Parathyroid adenoma (tissue), 2 donors: ENCODE data around the gene CYBRD1.

Source experiments
- H2AFZ ChIP-seq: fragments of 300-600 bp; sonication (generic); one replicate; pipeline ENCODE4 v1.7.0; 2017; ENCODE audit warnings: antibody characterized with exemption, mild to moderate bottlenecking
- H3K27ac ChIP-seq: fragments of 300-600 bp; sonication (generic); one replicate; pipeline ENCODE4 v1.7.0; 2017
- H3K27me3 ChIP-seq: fragments of 300-600 bp; sonication (generic); one replicate; pipeline ENCODE4 v1.7.0; 2017; ENCODE audit warnings: low read length; ENCODE audit not compliant: control insufficient read depth, insufficient read depth
- H3K36me3 ChIP-seq: fragments of 300-600 bp; sonication (generic); one replicate; pipeline ENCODE4 v1.7.0; 2017; ENCODE audit warnings: low read length; ENCODE audit not compliant: control insufficient read depth, insufficient read depth
- H3K4me1 ChIP-seq: fragments of 300-600 bp; sonication (generic); one replicate; pipeline ENCODE4 v1.7.0; 2017; ENCODE audit warnings: control low read depth
- H3K4me2 ChIP-seq: fragments of 300-600 bp; sonication (generic); one replicate; pipeline ENCODE4 v1.7.0; 2017; ENCODE audit warnings: low read length
- H3K4me3 ChIP-seq: fragments of 300-600 bp; sonication (generic); one replicate; pipeline ENCODE4 v1.7.0; 2017; ENCODE audit warnings: low read depth, low read length
- H3K79me2 ChIP-seq: fragments of 300-600 bp; sonication (generic); one replicate; pipeline ENCODE4 v1.7.0; 2017; ENCODE audit warnings: control low read depth
- H3K9ac ChIP-seq: fragments of 300-600 bp; sonication (generic); one replicate; pipeline ENCODE4 v1.7.0; 2017; ENCODE audit warnings: mild to moderate bottlenecking
- H3K9me3 ChIP-seq: fragments of 300-600 bp; sonication (generic); one replicate; pipeline ENCODE4 v1.7.0; 2017; ENCODE audit warnings: low read length; ENCODE audit not compliant: control insufficient read depth
- TF ChIP-seq, protein P1 (sequence below): fragments of 300-600 bp; sonication (generic); IDR thresholded peaks from one replicate; pipeline ENCODE4 v1.7.0; 2017; ENCODE audit warnings: antibody characterized with exemption, mild to moderate bottlenecking
- donor health status: primary hyperparathyroidism.

The CYBRD1 gene

GRCh38 chr2:171547256-171547655 is 25.0 kb downstream of the CYBRD1 start:
- Histone ChIP-seq H2AFZ (no peak overlapping the region), H3K27me3 (no peaks in the 10 kb centered on the region), H3K9me3 (no peaks in the 10 kb centered on the region), H3K9ac (no peak overlapping the region), H3K27ac (no peak overlapping the region), H3K4me1 (no peaks in the 10 kb centered on the region), H3K4me2 (no peak overlapping the region), H3K79me2 (no peaks in the 10 kb centered on the region), H3K36me3 (no peaks in the 10 kb centered on the region), H3K4me3 (no peak overlapping the region)
- TF ChIP-seq, protein P1, sequence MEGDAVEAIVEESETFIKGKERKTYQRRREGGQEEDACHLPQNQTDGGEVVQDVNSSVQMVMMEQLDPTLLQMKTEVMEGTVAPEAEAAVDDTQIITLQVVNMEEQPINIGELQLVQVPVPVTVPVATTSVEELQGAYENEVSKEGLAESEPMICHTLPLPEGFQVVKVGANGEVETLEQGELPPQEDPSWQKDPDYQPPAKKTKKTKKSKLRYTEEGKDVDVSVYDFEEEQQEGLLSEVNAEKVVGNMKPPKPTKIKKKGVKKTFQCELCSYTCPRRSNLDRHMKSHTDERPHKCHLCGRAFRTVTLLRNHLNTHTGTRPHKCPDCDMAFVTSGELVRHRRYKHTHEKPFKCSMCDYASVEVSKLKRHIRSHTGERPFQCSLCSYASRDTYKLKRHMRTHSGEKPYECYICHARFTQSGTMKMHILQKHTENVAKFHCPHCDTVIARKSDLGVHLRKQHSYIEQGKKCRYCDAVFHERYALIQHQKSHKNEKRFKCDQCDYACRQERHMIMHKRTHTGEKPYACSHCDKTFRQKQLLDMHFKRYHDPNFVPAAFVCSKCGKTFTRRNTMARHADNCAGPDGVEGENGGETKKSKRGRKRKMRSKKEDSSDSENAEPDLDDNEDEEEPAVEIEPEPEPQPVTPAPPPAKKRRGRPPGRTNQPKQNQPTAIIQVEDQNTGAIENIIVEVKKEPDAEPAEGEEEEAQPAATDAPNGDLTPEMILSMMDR = no peak

GRCh38 chr2:171547720-171548119 is 25.4 kb downstream of the CYBRD1 start:
- Histone ChIP-seq H3K27ac (no peak overlapping the region), H3K9ac (no peak overlapping the region), H3K36me3 (no peaks in the 10 kb centered on the region), H3K4me3 (no peak overlapping the region), H2AFZ (no peak overlapping the region), H3K4me1 (no peaks in the 10 kb centered on the region), H3K79me2 (no peaks in the 10 kb centered on the region), H3K4me2 (no peak overlapping the region), H3K27me3 (no peaks in the 10 kb centered on the region), H3K9me3 (no peaks in the 10 kb centered on the region)
- TF ChIP-seq, protein P1 = no peak

DNA sequence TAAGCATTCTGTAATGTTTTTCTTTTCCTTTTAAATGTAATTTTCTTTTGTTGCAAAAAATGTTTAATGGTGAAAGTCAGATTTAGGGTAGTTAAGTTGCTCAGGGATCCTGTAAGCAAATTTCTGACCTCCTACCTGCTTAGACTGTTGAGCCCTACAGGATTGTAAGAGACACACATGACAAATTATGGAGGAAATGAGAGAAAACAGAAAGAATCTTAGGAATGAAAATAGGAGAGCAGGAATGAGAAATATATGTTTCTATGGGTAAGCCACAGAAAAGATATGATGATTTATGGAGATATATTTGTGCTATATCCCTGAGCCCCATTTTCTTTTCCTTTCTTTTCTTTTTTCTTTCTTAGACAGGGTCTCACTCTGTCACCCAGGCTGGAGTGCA is 28.3 kb downstream of the CYBRD1 start:
- H2AFZ ChIP-seq = no peak overlapping the region
- no peak overlapping the region for H3K9ac ChIP-seq
- no peaks in the 10 kb centered on the region for H3K79me2 ChIP-seq
- H3K27ac ChIP-seq = no peak overlapping the region
- no peak overlapping the region for H3K4me3 ChIP-seq
- H3K27me3 ChIP-seq = no peaks in the 10 kb centered on the region
- TF ChIP-seq, protein P1 = no peak
- no peaks in the 10 kb centered on the region for H3K36me3 ChIP-seq
- no peaks in the 10 kb centered on the region for H3K4me1 ChIP-seq
- no peaks in the 10 kb centered on the region for H3K9me3 ChIP-seq
- H3K4me2 ChIP-seq = no peak overlapping the region

DNA sequence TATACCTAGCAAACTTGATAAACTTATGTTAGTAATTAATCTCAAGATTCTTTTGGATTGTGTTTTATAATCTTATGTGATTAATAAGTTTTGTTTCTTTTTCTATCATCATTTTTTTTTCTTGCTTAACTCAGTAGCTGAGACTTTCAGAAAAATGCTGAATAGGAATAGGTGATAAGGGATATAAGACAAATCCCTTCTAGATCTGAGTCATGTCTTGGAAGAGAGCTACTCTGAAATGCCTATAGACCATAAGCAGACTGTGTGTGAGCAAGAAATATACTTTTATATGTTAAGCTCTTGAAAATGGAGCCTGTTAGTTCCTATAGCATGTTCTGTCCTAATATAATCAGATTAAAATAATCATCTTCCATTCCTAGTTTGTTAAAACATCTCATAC is 29.6 kb downstream of the CYBRD1 start:
- H3K27ac ChIP-seq = no peak overlapping the region
- TF ChIP-seq, protein P1 = no peak
- H3K9me3 ChIP-seq = no peaks in the 10 kb centered on the region
- H2AFZ ChIP-seq = no peak overlapping the region
- H3K9ac ChIP-seq = no peak overlapping the region
- H3K4me2 ChIP-seq = no peak overlapping the region
- no peaks in the 10 kb centered on the region for H3K4me1 ChIP-seq
- H3K36me3 ChIP-seq = no peaks in the 10 kb centered on the region
- H3K4me3 ChIP-seq = no peak overlapping the region
- no peaks in the 10 kb centered on the region for H3K27me3 ChIP-seq
- H3K79me2 ChIP-seq = no peaks in the 10 kb centered on the region

DNA sequence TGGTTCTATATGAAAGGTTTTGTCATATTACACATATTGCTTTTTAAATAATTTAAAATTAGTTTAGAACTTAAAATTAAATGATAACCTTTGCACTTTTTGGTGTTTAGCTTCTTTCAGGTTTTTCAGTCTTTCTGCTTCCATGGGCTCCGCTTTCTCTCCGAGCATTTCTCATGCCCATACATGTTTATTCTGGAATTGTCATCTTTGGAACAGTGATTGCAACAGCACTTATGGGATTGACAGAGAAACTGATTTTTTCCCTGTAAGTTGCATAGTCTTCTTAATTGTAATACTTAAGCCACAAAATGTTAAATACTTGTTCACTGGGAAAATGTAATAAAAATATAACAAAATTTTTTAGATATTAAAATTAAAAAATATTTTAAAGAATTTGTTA is 31.0 kb downstream of the CYBRD1 start:
- H3K79me2 ChIP-seq = no peaks in the 10 kb centered on the region
- TF ChIP-seq, protein P1 = no peak
- no peaks in the 10 kb centered on the region for H3K9me3 ChIP-seq
- no peak overlapping the region for H3K27ac ChIP-seq
- no peaks in the 10 kb centered on the region for H3K4me1 ChIP-seq
- H2AFZ ChIP-seq = no peak overlapping the region
- no peak overlapping the region for H3K4me3 ChIP-seq
- no peak overlapping the region for H3K9ac ChIP-seq
- no peaks in the 10 kb centered on the region for H3K27me3 ChIP-seq
- no peaks in the 10 kb centered on the region for H3K36me3 ChIP-seq
- H3K4me2 ChIP-seq = no peak overlapping the region
